Stomach smooth muscle (tissue), 2 donors: ENCODE results near the gene C1QTNF5.

Experiments
- H3K27ac ChIP-seq: one replicate; pipeline ENCODE4 v1.7.0; 2013; ENCODE audit warnings: mild to moderate bottlenecking, low read length, inconsistent platforms
- H3K27me3 ChIP-seq, 2 donors: one replicate each; pipeline ENCODE4 v1.7.0; 2013; ENCODE audit warnings: low read length in 2 of 2; ENCODE audit not compliant: insufficient read depth in 2 of 2, control insufficient read depth in 1 of 2
- H3K36me3 ChIP-seq, 2 donors: one replicate each; pipeline ENCODE4 v1.7.0; 2013; ENCODE audit warnings: low read length in 2 of 2; ENCODE audit not compliant: control insufficient read depth in 2 of 2, insufficient read depth in 2 of 2
- H3K4me1 ChIP-seq: one replicate; pipeline ENCODE4 v1.7.0; 2013; ENCODE audit warnings: low read length; ENCODE audit not compliant: control insufficient read depth, insufficient read depth
- H3K4me3 ChIP-seq, 2 donors: one replicate each; pipeline ENCODE4 v1.7.0; 2013; ENCODE audit warnings: low read length in 2 of 2
- H3K9ac ChIP-seq, 2 donors: one replicate each; pipeline ENCODE4 v1.7.0; 2013; ENCODE audit warnings: low read length in 2 of 2, mild to moderate bottlenecking in 1 of 2
- H3K9me3 ChIP-seq, 2 donors: one replicate each; pipeline ENCODE4 v1.7.0; 2013; ENCODE audit warnings: low read length in 2 of 2; ENCODE audit not compliant: control insufficient read depth in 2 of 2
- donor health status: healthy.
- donor health status: Pancreatic carcinoma.

C1QTNF5 gene

GRCh38 chr11:119342023-119342300, 1.3 kb upstream of the C1QTNF5 start:
- H3K9me3 ChIP-seq, result no peaks in the 10 kb centered on the region
- no peak overlapping the region for H3K9ac ChIP-seq
- H3K27ac ChIP-seq, result no peak overlapping the region
- H3K27me3 ChIP-seq, result no peaks in the 10 kb centered on the region
- peaks cover 0 to under 1% of the 10 kb centered on the region in 2 donors for H3K36me3 ChIP-seq
- no peak overlapping the region for H3K4me3 ChIP-seq
- H3K4me1 ChIP-seq, result peaks cover 55% of the 10 kb centered on the region

GRCh38 chr11:119341222-119342022, 739 bp upstream of the C1QTNF5 start:
- Histone ChIP-seq H3K9me3 (no peaks in the 10 kb centered on the region), H3K27ac (peak overlapping the region; percentile 80), H3K4me1 (peaks cover 52% of the 10 kb centered on the region), H3K4me3 (peak overlapping the region; percentile 42 to 76), H3K9ac (peak overlapping the region in 1 of 2 donors; percentile 64), H3K27me3 (no peaks in the 10 kb centered on the region), H3K36me3 (peaks cover 0 to 3% of the 10 kb centered on the region in 2 donors)

GRCh38 chr11:119339589-119340334, 921 bp downstream of the C1QTNF5 start:
- Histone ChIP-seq H3K27ac (peak overlapping the region; percentile 80), H3K27me3 (no peaks in the 10 kb centered on the region), H3K4me1 (peaks cover 62% of the 10 kb centered on the region), H3K4me3 (peak overlapping the region; percentile 54 to 76), H3K9ac (peak overlapping the region; percentile 64 to 73), H3K9me3 (no peaks in the 10 kb centered on the region), H3K36me3 (peaks cover 0 to 5% of the 10 kb centered on the region in 2 donors)

GRCh38 chr11:119338965-119339588, 1.6 kb downstream of the C1QTNF5 start:
- Histone ChIP-seq H3K36me3 (peaks cover 0 to 5% of the 10 kb centered on the region in 2 donors), H3K4me3 (peak overlapping the region; percentile 54 to 76), H3K4me1 (peaks cover 64% of the 10 kb centered on the region), H3K27me3 (no peaks in the 10 kb centered on the region), H3K9me3 (no peaks in the 10 kb centered on the region), H3K27ac (peak overlapping the region; percentile 80), H3K9ac (peak overlapping the region; percentile 55 to 64)

- Histone ChIP-seq H3K27me3 (no peaks in the 10 kb centered on the region), H3K9me3 (no peaks in the 10 kb centered on the region), H3K4me3 (peak overlapping the region; percentile 2 to 76), H3K36me3 (peaks cover 0 to 5% of the 10 kb centered on the region in 2 donors), H3K9ac (peak overlapping the region in 1 of 2 donors; percentile 29), H3K27ac (peak overlapping the region; percentile 80), H3K4me1 (peaks cover 64% of the 10 kb centered on the region)
Observed at GRCh38 chr11:119338318-119338890, 2.3 kb downstream of the C1QTNF5 start.

- peak overlapping the region in 1 of 2 donors; percentile 76 for H3K4me3 ChIP-seq
- peak overlapping the region in 1 of 2 donors; percentile 42 for H3K9ac ChIP-seq
- H3K36me3 ChIP-seq, result peaks cover 0 to 5% of the 10 kb centered on the region in 2 donors
- peak overlapping the region; percentile 80 for H3K27ac ChIP-seq
- no peaks in the 10 kb centered on the region for H3K27me3 ChIP-seq
- H3K9me3 ChIP-seq, result no peaks in the 10 kb centered on the region
- H3K4me1 ChIP-seq, result peaks cover 64% of the 10 kb centered on the region
Observed at GRCh38 chr11:119337581-119338317, 2.9 kb downstream of the C1QTNF5 start.

- H3K27me3 ChIP-seq, result no peaks in the 10 kb centered on the region
- H3K9ac ChIP-seq, result no peak overlapping the region
- no peaks in the 10 kb centered on the region for H3K9me3 ChIP-seq
- H3K4me1 ChIP-seq, result peaks cover 62% of the 10 kb centered on the region
- peaks cover 0 to 5% of the 10 kb centered on the region in 2 donors for H3K36me3 ChIP-seq
- no peak overlapping the region for H3K4me3 ChIP-seq
- H3K27ac ChIP-seq, result peak overlapping the region; percentile 80
Observed at GRCh38 chr11:119336744-119337469, 3.8 kb downstream of the C1QTNF5 start.

GRCh38 chr11:119335655-119336543, 4.8 kb downstream of the C1QTNF5 start:
- Histone ChIP-seq H3K9me3 (no peaks in the 10 kb centered on the region), H3K27ac (no peak overlapping the region), H3K4me1 (peaks cover 54% of the 10 kb centered on the region), H3K4me3 (peak overlapping the region; percentile 93), H3K36me3 (peaks cover 0 to 5% of the 10 kb centered on the region in 2 donors), H3K9ac (no peak overlapping the region), H3K27me3 (no peaks in the 10 kb centered on the region)

- H3K9ac ChIP-seq, result peak overlapping the region in 1 of 2 donors; percentile 89
- peaks cover 49% of the 10 kb centered on the region for H3K4me1 ChIP-seq
- no peaks in the 10 kb centered on the region for H3K27me3 ChIP-seq
- H3K27ac ChIP-seq, result peak overlapping the region; percentile 88
- peaks cover 0 to 5% of the 10 kb centered on the region in 2 donors for H3K36me3 ChIP-seq
- H3K9me3 ChIP-seq, result no peaks in the 10 kb centered on the region
- peak overlapping the region; percentile 93 for H3K4me3 ChIP-seq
Observed at GRCh38 chr11:119335091-119335654, 5.5 kb downstream of the C1QTNF5 start.
